DND-41 (cell line): ENCODE measurements around the gene PHF21B.

ENCODE experiments used
- ATAC-seq: fragments of 200-7000 bp; cut with Tn5 transposase; 3 replicates; pipeline ENCODE4 v1.9.1; 2021; ENCODE audit warnings: low read depth; ENCODE audit not compliant: insufficient read depth
- DNase-seq: peaks from one replicate; pipeline ENCODE4 v3.0.0-alpha.2; 2020
- H2AFZ ChIP-seq: 2 replicates; pipeline ENCODE4 v1.6.0; 2012; ENCODE audit warnings: low read depth, low read length
- H3K27ac ChIP-seq: 2 replicates; pipeline ENCODE4 v1.5.1; 2012; ENCODE audit warnings: low read length, inconsistent platforms
- H3K27me3 ChIP-seq: fragments of 200-600 bp; sonication (generic); 2 replicates; pipeline ENCODE4 v1.6.0; 2012; ENCODE audit warnings: low read length, mild to moderate bottlenecking, inconsistent platforms; ENCODE audit not compliant: insufficient read depth, poor library complexity
- H3K36me3 ChIP-seq: 2 replicates; pipeline ENCODE4 v1.5.1; 2012; ENCODE audit warnings: low read length, inconsistent platforms; ENCODE audit not compliant: insufficient read depth
- H3K4me1 ChIP-seq: 2 replicates; pipeline ENCODE4 v1.5.1; 2012; ENCODE audit warnings: mild to moderate bottlenecking, low read length; ENCODE audit not compliant: insufficient read depth
- H3K4me2 ChIP-seq: 2 replicates; pipeline ENCODE4 v1.6.0; 2012; ENCODE audit warnings: mild to moderate bottlenecking, moderate library complexity, low read length, inconsistent platforms; ENCODE audit not compliant: insufficient read depth
- H3K4me3 ChIP-seq, 2 experiments: fragments of 200-600 bp in 1 of 2; shearing (Covaris generic) in 1 of 2; 2 replicates each; pipeline ENCODE4 v1.5.1; 2012 to 2016; ENCODE audit warnings: inconsistent platforms in 2 of 2, low read length in 2 of 2, mild to moderate bottlenecking in 2 of 2, low read depth in 1 of 2, moderate library complexity in 1 of 2
- H3K79me2 ChIP-seq: 2 replicates; pipeline ENCODE4 v1.6.0; 2012; ENCODE audit warnings: low read length, inconsistent platforms; ENCODE audit not compliant: insufficient read depth
- H3K9ac ChIP-seq: 2 replicates; pipeline ENCODE4 v1.6.0; 2012; ENCODE audit warnings: low read depth, mild to moderate bottlenecking, inconsistent platforms, low read length, moderate library complexity
- H3K9me3 ChIP-seq: 2 replicates; pipeline ENCODE4 v1.5.1; 2012; ENCODE audit warnings: low read length, moderate library complexity, mild to moderate bottlenecking, inconsistent platforms; ENCODE audit not compliant: insufficient read depth, severe bottlenecking
- H4K20me1 ChIP-seq: 2 replicates; pipeline ENCODE4 v1.6.0; 2012; ENCODE audit warnings: low read length; ENCODE audit not compliant: insufficient read depth
- CTCF ChIP-seq: IDR thresholded peaks from 2 replicates; pipeline ENCODE4 v1.5.1; 2012; ENCODE audit warnings: borderline replicate concordance, low read length, moderate library complexity, mild to moderate bottlenecking; ENCODE audit not compliant: poor library complexity, severe bottlenecking; ENCODE audit errors: extremely low read depth
- EZH2 ChIP-seq: IDR thresholded peaks from 3 replicates; pipeline ENCODE4 v1.6.1; 2012; ENCODE audit warnings: borderline replicate concordance, low read depth, mild to moderate bottlenecking, moderate library complexity, low read length, inconsistent platforms; ENCODE audit not compliant: severe bottlenecking

The PHF21B gene

GRCh38 chr22:45010532-45010900 lies 711 bp upstream of the PHF21B start:
- Histone ChIP-seq H3K9me3 (no peaks in the 10 kb centered on the region), H3K79me2 (peaks cover 36% of the 10 kb centered on the region), H3K36me3 (peaks cover 9% of the 10 kb centered on the region), H3K27me3 (no peaks in the 10 kb centered on the region), H3K4me2 (peak overlapping the region; percentile 67), H4K20me1 (peaks cover 6% of the 10 kb centered on the region; the same call in 1 of the 2 replicates), H2AFZ (peak overlapping the region; percentile 90), H3K4me1 (peaks cover 16% of the 10 kb centered on the region), H3K4me3 (peak overlapping the region; percentile 60 to 97), H3K9ac (peak overlapping the region; percentile 78), H3K27ac (peak overlapping the region; percentile 75)
- DNase-seq: peak; percentile 39
- TF ChIP-seq EZH2 (no peak), CTCF (no peak)
- ATAC-seq: 0 out of 3 replicates have a peak, but pooled peaks have one; percentile 33

GRCh38 chr22:45008751-45009605 lies 827 bp downstream of the PHF21B start:
- Histone ChIP-seq H2AFZ (peak overlapping the region; percentile 77), H3K9ac (peak overlapping the region; percentile 97), H3K4me3 (peak overlapping the region; percentile 94 to 97), H3K9me3 (no peaks in the 10 kb centered on the region), H4K20me1 (peaks cover 21% of the 10 kb centered on the region; the same call in 1 of the 2 replicates), H3K36me3 (peaks cover 24% of the 10 kb centered on the region), H3K27ac (peak overlapping the region; percentile 81), H3K4me2 (peak overlapping the region; percentile 84), H3K79me2 (peaks cover 51% of the 10 kb centered on the region), H3K4me1 (peaks cover 16% of the 10 kb centered on the region), H3K27me3 (no peaks in the 10 kb centered on the region)
- DNase-seq (peak; percentile 45), ATAC-seq (peak; percentile 55)
- no peak for TF ChIP-seq CTCF
- no peak for TF ChIP-seq EZH2

GRCh38 chr22:45008186-45008681 lies 1.6 kb downstream of the PHF21B start:
- H3K79me2 ChIP-seq: peaks cover 58% of the 10 kb centered on the region
- no peak for DNase-seq

More at GRCh38 chr22:45008186-45008681, 1.6 kb downstream of the PHF21B start:
- Histone ChIP-seq H2AFZ (no peak overlapping the region), H3K9me3 (no peaks in the 10 kb centered on the region), H3K27ac (no peak overlapping the region), H3K4me1 (peaks cover 16% of the 10 kb centered on the region), H3K4me3 (peak overlapping the region in 1 of 2 experiments; percentile 97; a peak in 2 of 4 replicates), H3K4me2 (peak overlapping the region; percentile 84), H3K27me3 (no peaks in the 10 kb centered on the region), H4K20me1 (peaks cover 26% of the 10 kb centered on the region; the same call in 1 of the 2 replicates), H3K9ac (peak overlapping the region; percentile 97), H3K36me3 (peaks cover 29% of the 10 kb centered on the region)
- TF ChIP-seq EZH2: no peak
- no peak for TF ChIP-seq CTCF
- ATAC-seq: no peak
